SK-MEL-5 (cell line): ENCODE results near the gene KRTAP12-3. TPM values are rescaled to one million over a fixed set of nuclear protein-coding genes. Genes with fewer than 3 reads are reported as not detected.
"Not testable (repeated sequence)": the region's sequence is repeated elsewhere in the genome, so short reads cannot be mapped to it uniquely, and the experiment has no call there.

Experiments
- DNase-seq: peaks from one replicate; pipeline ENCODE4 v3.0.0-alpha.2; 2016; ENCODE audit warnings: low read depth, low spot score
- in situ Hi-C: cut with HindIII; loops from 2 replicates; pipeline ENCODE4 v1.10.0; 2016; ENCODE audit warnings: low sequenced_read_pairs, high pct_unique_total_duplicates, low pct_unique_long_range_greater_than_20kb
- total RNA-seq: library from RNA; depleted of rRNA; stranded (reverse); fragments of >200 nt; shearing (Covaris generic); gene quantifications from 2 replicates; pipeline ENCODE4 v1.2.3, GENCODE V29; 2014

The KRTAP12-3 gene
- total RNA-seq, 1 experiment from 2014 or later, result not detected

- DNase-seq, result no peak
- in situ Hi-C loops, result no loop called here
Observed at GRCh38 chr21:44644878-44645277, 12.9 kb upstream of the KRTAP12-3 start.

GRCh38 chr21:44646366-44647221, 11.1 kb upstream of the KRTAP12-3 start, which contains the start of gene KRTAP10-11:
TSS of gene KRTAP10-11 (plus strand) at chr21:44646414. CDS start at chr21:44646459, 45 bp downstream.
- in situ Hi-C loops, DNase-seq: not testable (repeated sequence)

GRCh38 chr21:44647222-44647552, 10.5 kb upstream of the KRTAP12-3 start:
- in situ Hi-C loops, result no loop called here
- DNase-seq, result no peak

- DNase-seq, result no peak
- in situ Hi-C loops, result no loop called here
Observed at GRCh38 chr21:44648557-44649311, 9.0 kb upstream of the KRTAP12-3 start.

GRCh38 chr21:44649521-44650100, 8.1 kb upstream of the KRTAP12-3 start:
- no peak for DNase-seq
- in situ Hi-C loops, result no loop called here

GRCh38 chr21:44650265-44650972, 7.3 kb upstream of the KRTAP12-3 start:
- in situ Hi-C loops, result no loop called here

GRCh38 chr21:44650973-44651675, 6.6 kb upstream of the KRTAP12-3 start:
- in situ Hi-C loops, result no loop called here
- no peak for DNase-seq

More at GRCh38 chr21:44650265-44650972, 7.3 kb upstream of the KRTAP12-3 start:
- no peak for DNase-seq

GRCh38 chr21:44653123-44653522, 4.6 kb upstream of the KRTAP12-3 start:
- DNase-seq, result peak; percentile 34
- in situ Hi-C loops, result no loop called here

GRCh38 chr21:44653656-44654575, 3.8 kb upstream of the KRTAP12-3 start:
- in situ Hi-C loops, result no loop called here
- no peak for DNase-seq

- in situ Hi-C loops, result no loop called here
- no peak for DNase-seq
Observed at GRCh38 chr21:44654576-44655175, 3.1 kb upstream of the KRTAP12-3 start, which contains the start of gene KRTAP12-4. TSS of gene KRTAP12-4 (minus strand) at chr21:44654659. CDS start at chr21:44654614, 45 bp downstream.

GRCh38 chr21:44656868-44657267, 864 bp upstream of the KRTAP12-3 start:
- in situ Hi-C loops, result no loop called here
- DNase-seq, result no peak

- DNase-seq, result no peak
- in situ Hi-C loops, result no loop called here
Observed at GRCh38 chr21:44658541-44658910, 794 bp downstream of the KRTAP12-3 start.

- in situ Hi-C loops, result no loop called here
- DNase-seq, result no peak
Observed at GRCh38 chr21:44658913-44659595, 1.3 kb downstream of the KRTAP12-3 start.

GRCh38 chr21:44661567-44661966, 3.8 kb downstream of the KRTAP12-3 start:
- in situ Hi-C loops, DNase-seq: not testable (repeated sequence)

- DNase-seq, result no peak
- in situ Hi-C loops, result no loop called here
Observed at GRCh38 chr21:44664691-44665090, 7.0 kb downstream of the KRTAP12-3 start.
